Activated CD8-positive, alpha-beta T cell treated with anti-CD3 and anti-CD28 coated beads, Interleukin-2, amount 10 ng/mL, durations not matched to agents 7 days and 5 days (primary cell): ENCODE data around the gene PDE4C. TPM values are rescaled to one million over a fixed set of nuclear protein-coding genes. Genes with fewer than 3 reads are reported as not detected.
A peak's percentile ranks its signal among the peaks of the same experiment; 100 is the strongest.

ENCODE experiments used
- ATAC-seq: fragments of 150-1000 bp; cut with Tn5 transposase; one replicate; pipeline ENCODE4 v1.10.0; 2021; ENCODE audit warnings: moderate library complexity
- CTCF ChIA-PET: fragments of 350-600 bp; sonication (Branson Sonifier 250); formaldehyde crosslinking; loops from one replicate; lab custom pipeline; 2021; ENCODE audit warnings: antibody characterized with exemption; lab: Charles Lee
- POLR2A ChIA-PET: fragments of 350-600 bp; sonication (Branson Sonifier 250); formaldehyde crosslinking; loops from one replicate; lab custom pipeline; 2021; ENCODE audit warnings: antibody characterized with exemption; lab: Charles Lee
- DNase-seq: peaks from one replicate; pipeline ENCODE4 v3.0.0-alpha.2; 2020
- H3K27ac Mint-ChIP-seq: one replicate; pipeline ENCODE4 v1.8.0; 2021; ENCODE audit warnings: mild to moderate bottlenecking, mixed read lengths
- H3K27me3 Mint-ChIP-seq: one replicate; pipeline ENCODE4 v1.8.0; 2021; ENCODE audit warnings: low read depth, mixed read lengths
- H3K36me3 Mint-ChIP-seq: one replicate; pipeline ENCODE4 v1.8.0; 2021; ENCODE audit warnings: low read depth, mixed read lengths
- H3K4me1 Mint-ChIP-seq: one replicate; pipeline ENCODE4 v1.8.0; 2021; ENCODE audit warnings: low read depth, mixed read lengths
- H3K4me3 Mint-ChIP-seq: one replicate; pipeline ENCODE4 v1.8.0; 2021; ENCODE audit warnings: mild to moderate bottlenecking, mixed read lengths
- H3K9me3 Mint-ChIP-seq: one replicate; pipeline ENCODE4 v1.8.0; 2022; ENCODE audit warnings: mixed read lengths; ENCODE audit not compliant: insufficient read depth
- total RNA-seq, 2 experiments: library from RNA; stranded (reverse); gene quantifications; one replicate each; pipeline ENCODE4 v1.2.3, GENCODE V29; 2021

PDE4C gene
- total RNA-seq, 2 experiments from 2014 or later = 0.08 TPM; not detected in 1

DNA sequence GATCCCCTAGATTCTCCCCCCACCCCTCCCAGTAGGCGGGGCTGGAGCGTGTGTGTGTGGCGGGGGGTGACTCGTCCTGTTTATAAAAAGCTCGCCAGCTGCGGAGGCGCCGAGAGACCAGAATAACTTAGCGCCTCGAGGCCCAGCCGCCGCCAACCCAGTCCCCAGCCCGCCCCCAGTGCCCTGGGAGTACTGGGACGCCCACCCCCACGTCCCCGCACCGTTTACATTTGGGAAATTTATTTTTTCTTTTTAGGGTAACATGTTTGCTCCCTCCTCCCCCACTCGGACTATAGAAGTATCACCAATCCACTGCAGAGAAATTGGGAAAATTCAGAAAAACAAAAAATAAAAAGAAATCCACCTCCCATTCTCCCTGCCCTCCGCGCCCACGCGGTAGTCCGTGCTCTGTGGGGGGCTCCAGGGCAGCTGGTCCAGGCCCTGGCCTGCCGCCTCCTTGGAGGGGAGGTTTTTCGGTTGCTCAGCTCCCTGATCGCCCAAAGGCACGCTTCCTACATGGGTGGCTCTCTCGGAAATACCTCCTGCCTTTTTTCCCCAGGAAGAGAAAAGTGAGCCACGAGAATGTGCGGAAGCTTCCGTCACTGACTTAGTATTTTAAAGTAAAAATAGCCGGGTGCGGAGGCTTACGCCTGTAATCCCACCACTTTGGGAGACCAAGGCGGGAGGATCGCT, 20.9 kb downstream of the PDE4C start:
- Mint-ChIP-seq H3K4me1 (peaks cover 28% of the 10 kb centered on the region), H3K36me3 (peaks cover 11% of the 10 kb centered on the region), H3K27me3 (peaks cover 3% of the 10 kb centered on the region), H3K4me3 (peak overlapping the region; percentile 78), H3K27ac (peak overlapping the region; percentile 60), H3K9me3 (no peaks in the 10 kb centered on the region)
- ATAC-seq = no peak
- peak; percentile 70 for DNase-seq
- POLR2A ChIA-PET = interaction anchor here (1.0 to 1.4 kb wide), 6 partner anchors 13 to 124 kb away, joined by 3 to 7 read pairs (median 6); partner anchors contain the start of genes JUND and MPV17L2
- CTCF ChIA-PET = interaction anchor here (1.3 to 9.2 kb wide), 8 partner anchors 13 to 206 kb away, joined by 3 to 135 read pairs (median 7); partner anchors contain the start of gene MPV17L2

DNA sequence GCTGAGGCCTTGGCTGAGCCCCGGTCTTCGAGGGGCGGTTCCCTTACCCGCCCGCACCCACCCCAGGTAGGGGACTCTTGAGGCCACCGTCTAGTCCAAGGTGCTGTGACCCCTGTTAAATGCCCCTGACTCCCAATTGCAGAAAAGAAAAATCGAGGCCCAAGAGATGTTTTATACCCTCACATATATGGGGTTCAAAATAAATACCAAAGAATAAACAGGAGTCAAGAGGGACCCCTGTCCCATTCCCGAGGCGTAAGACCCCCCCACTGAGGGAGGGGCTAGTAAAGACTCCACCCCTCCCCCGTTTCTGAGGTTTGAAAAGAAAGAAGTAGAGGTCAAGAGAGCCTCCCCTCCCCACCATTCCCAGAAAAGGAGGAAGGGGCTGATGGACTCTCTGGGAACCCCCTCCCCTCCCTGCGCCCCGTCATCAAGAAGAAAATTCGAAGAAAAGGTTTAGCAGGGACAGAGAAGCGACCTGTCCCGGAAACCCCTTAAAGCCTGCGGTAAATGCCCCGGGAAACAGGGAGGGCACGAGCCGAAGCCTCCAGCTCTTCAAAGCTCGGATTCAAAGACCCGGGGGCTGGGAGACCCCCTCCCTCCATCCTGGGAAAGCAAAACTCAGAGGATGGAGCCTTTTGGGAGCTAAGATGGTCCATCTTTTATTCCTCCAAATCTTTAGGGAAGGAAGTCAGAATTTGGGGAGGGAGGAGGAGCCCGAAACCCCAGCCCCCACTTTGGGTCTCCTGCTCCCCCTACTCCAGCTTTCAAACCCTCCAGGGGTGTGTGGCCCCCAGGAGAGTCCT, 21.6 kb downstream of the PDE4C start:
- H3K27me3 Mint-ChIP-seq = peaks cover 3% of the 10 kb centered on the region
- peak overlapping the region; percentile 77 for H3K27ac Mint-ChIP-seq
- peaks cover 17% of the 10 kb centered on the region for H3K36me3 Mint-ChIP-seq
- no peaks in the 10 kb centered on the region for H3K9me3 Mint-ChIP-seq
- peaks cover 28% of the 10 kb centered on the region for H3K4me1 Mint-ChIP-seq
- ATAC-seq = peak; percentile 6
- POLR2A ChIA-PET = interaction anchor here (1.0 to 1.4 kb wide), 5 partner anchors 12 to 118 kb away, joined by 3 to 7 read pairs (median 6); partner anchors contain the start of genes JUND, LSM4 and MPV17L2
- CTCF ChIA-PET = interaction anchor here (1.0 to 9.2 kb wide), 13 partner anchors 12 to 345 kb away, joined by 3 to 135 read pairs (median 7); partner anchors contain the start of genes JUND, MPV17L2, PIK3R2 and RPL18A
- no peak for DNase-seq
- peak overlapping the region; percentile 78 for H3K4me3 Mint-ChIP-seq

DNA sequence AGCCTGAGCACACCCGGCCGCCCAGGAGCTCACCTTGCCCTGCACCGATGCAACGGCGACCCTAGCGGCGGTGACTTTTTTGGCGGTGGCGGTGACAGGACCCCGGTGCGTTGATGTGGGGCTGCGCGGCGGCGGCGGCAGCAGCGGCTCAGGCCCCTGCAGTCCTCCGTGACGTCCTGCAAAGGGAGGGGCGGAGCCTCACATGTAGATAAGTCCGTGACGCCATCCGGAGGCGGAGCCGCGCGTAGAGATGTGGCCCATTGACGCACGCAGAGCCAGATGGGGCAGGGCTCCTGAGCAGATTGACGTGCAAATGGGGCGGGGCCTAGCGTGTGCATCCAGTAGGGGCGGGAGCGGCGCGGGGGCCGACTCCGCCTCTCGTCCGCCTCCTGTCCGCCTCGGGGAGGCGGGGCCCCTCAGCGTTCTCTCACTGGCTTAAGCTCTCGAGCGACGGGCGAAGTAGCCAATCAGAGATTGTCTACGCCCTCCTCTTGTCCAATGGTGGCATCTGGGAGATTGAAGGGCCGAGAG, 22.3 kb downstream of the PDE4C start, which contains the start of gene RAB3A:
Gene RAB3A (minus strand): TSS at position 180 of the 531 bp plus-strand sequence. CDS start 1,302 bp downstream, outside the sequence.
- peak within 1 kb of the TSS; percentile 95 for H3K4me3 Mint-ChIP-seq
- ATAC-seq (peak; percentile 95), DNase-seq (peak; percentile 100)
- CTCF ChIA-PET = interaction anchor here (1.0 to 9.2 kb wide), 11 partner anchors 11 to 345 kb away, joined by 3 to 135 read pairs (median 5); partner anchors contain the start of genes JUND, MPV17L2, PIK3R2 and RPL18A
- H3K36me3 Mint-ChIP-seq = peaks cover 18% of the 10 kb centered on the region
- H3K27me3 Mint-ChIP-seq = peaks cover 3% of the 10 kb centered on the region
- POLR2A ChIA-PET = interaction anchor here (0.6 to 1.4 kb wide), 5 partner anchors 12 to 119 kb away, joined by 3 to 8 read pairs (median 3); partner anchors contain the start of genes JUND and LSM4
- H3K9me3 Mint-ChIP-seq = no peaks in the 10 kb centered on the region
- H3K27ac Mint-ChIP-seq = peak within 1 kb of the TSS; percentile 91
- H3K4me1 Mint-ChIP-seq = peaks cover 28% of the 10 kb centered on the region

DNA sequence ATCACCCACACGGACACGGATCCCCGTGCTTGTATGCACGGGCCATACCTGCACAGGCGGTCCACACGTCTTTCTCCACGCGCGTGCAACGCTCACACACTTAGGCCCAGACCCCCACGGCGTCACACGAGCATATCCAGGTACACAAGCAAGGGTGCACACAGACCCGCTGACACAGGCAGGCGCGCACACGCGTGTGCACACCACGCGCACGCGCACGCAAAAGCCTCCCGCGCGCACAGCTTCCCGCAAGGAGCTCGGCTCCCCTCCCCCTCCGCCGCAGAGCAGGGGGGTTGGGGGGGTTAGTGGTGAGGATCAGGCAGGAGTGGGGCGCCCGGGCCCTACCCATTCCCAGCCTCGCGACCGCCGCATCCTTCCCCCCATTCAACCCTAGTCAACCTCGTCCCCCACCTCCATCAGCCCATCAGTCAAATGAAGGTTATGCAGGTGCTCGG, 22.8 kb downstream of the PDE4C start:
- H3K9me3 Mint-ChIP-seq = no peaks in the 10 kb centered on the region
- ATAC-seq (no peak), DNase-seq (peak; percentile 59)
- H3K27ac Mint-ChIP-seq = peak overlapping the region; percentile 91
- H3K36me3 Mint-ChIP-seq = peaks cover 18% of the 10 kb centered on the region
- H3K4me3 Mint-ChIP-seq = peak overlapping the region; percentile 95
- ChIA-PET POLR2A (interaction anchor here (0.6 to 1.4 kb wide), 5 partner anchors 11 to 119 kb away, joined by 3 to 8 read pairs (median 3); partner anchors contain the start of genes JUND and LSM4), CTCF (interaction anchor here (0.6 to 9.2 kb wide), 10 partner anchors 11 to 344 kb away, joined by 3 to 135 read pairs (median 6); partner anchors contain the start of genes JUND, MPV17L2, PIK3R2 and RPL18A)
- peaks cover 28% of the 10 kb centered on the region for H3K4me1 Mint-ChIP-seq
- H3K27me3 Mint-ChIP-seq = peaks cover 3% of the 10 kb centered on the region

DNA sequence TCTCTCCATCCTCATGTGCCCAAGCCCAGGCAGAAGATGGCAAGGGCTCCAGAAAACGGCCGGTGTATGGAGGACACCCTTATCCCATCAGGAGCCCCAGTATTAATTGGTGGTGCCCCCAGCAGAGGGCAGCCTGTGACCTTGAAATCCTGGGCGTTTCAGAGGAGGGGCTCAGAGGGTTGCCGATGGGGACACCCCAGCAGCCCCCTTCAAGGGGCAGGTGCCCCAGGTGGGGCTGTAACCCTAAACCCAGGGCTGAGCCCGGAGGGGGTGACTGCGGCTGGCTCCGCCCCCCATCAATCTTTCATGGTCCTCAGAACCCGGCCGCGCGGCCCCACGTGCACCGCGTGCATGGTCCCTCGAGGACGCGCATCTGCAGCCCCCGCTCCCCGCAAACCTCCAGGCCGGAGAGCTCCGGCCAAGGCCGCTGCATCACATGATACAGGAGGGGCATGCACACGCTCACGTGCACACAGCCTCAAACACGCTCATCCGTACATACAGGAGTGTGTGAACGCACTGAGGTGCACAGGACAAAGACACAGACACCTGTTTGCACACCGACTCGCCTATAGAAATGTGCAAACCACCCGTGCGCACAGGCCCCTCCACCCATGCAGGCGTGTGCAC, 23.3 kb downstream of the PDE4C start:
- Mint-ChIP-seq H3K27ac (peak overlapping the region; percentile 91), H3K4me3 (peak overlapping the region; percentile 95), H3K36me3 (peaks cover 18% of the 10 kb centered on the region), H3K27me3 (peaks cover 3% of the 10 kb centered on the region), H3K4me1 (peaks cover 28% of the 10 kb centered on the region), H3K9me3 (no peaks in the 10 kb centered on the region)
- CTCF ChIA-PET = interaction anchor here (0.6 to 9.2 kb wide), 6 partner anchors 10 to 208 kb away, joined by 3 to 135 read pairs (median 4); partner anchors contain the start of gene MPV17L2
- ATAC-seq = no peak
- DNase-seq = peak; percentile 39
- POLR2A ChIA-PET = interaction anchor here (1.2 kb wide), 1 partner anchor 11 kb away, joined by 3 read pairs; no protein-coding TSS in a partner anchor

DNA sequence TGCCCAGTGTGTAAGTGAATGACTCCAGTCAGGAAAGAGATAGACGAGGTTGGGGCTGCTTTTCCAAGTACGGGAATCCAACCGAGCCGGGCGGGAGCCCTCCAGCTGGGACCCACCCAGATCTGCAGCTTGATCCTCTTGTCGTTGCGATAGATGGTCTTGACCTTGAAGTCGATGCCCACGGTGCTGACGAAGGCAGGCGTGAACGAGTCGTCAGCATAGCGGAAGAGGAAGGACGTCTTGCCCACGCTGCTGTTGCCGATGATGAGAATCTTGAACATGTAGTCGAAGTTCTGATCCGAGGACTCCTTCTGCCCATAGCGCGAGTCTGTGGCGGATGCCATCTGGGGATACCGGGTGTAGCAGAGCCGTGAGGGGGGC, 23.9 kb downstream of the PDE4C start:
- ChIA-PET POLR2A (no interaction called here), CTCF (interaction anchor here (1.1 to 9.2 kb wide), 4 partner anchors 10 to 208 kb away, joined by 3 to 135 read pairs (median 26); partner anchors contain the start of gene MPV17L2)
- no peak for DNase-seq
- Mint-ChIP-seq H3K4me3 (peak overlapping the region; percentile 95), H3K27ac (no peak overlapping the region), H3K9me3 (no peaks in the 10 kb centered on the region), H3K27me3 (peaks cover 3% of the 10 kb centered on the region), H3K36me3 (peaks cover 18% of the 10 kb centered on the region), H3K4me1 (peaks cover 28% of the 10 kb centered on the region)
- no peak for ATAC-seq

GRCh38 chr19:18198374-18198773, 27.9 kb downstream of the PDE4C start:
- peaks cover 22% of the 10 kb centered on the region for H3K36me3 Mint-ChIP-seq
- ChIA-PET CTCF (interaction anchor here (1.0 to 1.4 kb wide), 3 partner anchors 53 to 81 kb away, joined by 3 to 4 read pairs (median 3); no protein-coding TSS in a partner anchor), POLR2A (no interaction called here)
- DNase-seq (no peak), ATAC-seq (no peak)
- H3K4me1 Mint-ChIP-seq = peaks cover 31% of the 10 kb centered on the region
- H3K27ac Mint-ChIP-seq = no peak overlapping the region
- H3K4me3 Mint-ChIP-seq = no peak overlapping the region
- no peaks in the 10 kb centered on the region for H3K9me3 Mint-ChIP-seq
- no peaks in the 10 kb centered on the region for H3K27me3 Mint-ChIP-seq

DNA sequence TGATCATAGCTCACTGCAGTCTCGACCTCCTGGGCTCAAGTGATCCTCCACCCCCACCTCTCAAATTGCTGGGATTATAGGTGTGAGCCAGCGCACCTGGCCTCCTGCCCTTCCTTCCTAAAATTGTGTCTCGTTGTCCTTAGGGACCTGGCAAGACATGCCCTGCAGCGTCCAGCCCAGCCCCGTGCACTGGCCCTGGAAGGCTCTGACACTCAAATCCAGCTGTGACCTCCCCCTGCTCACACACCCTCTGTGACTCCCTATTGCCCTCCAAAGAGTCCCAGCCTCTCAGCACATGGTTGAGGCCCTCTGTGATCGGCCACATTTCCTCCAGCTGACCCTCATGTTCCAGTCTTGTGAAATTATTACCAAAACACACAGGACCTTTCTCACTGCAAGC, 28.3 kb downstream of the PDE4C start:
- Mint-ChIP-seq H3K9me3 (no peaks in the 10 kb centered on the region), H3K27ac (no peak overlapping the region), H3K4me1 (peaks cover 30% of the 10 kb centered on the region), H3K36me3 (peaks cover 19% of the 10 kb centered on the region), H3K4me3 (no peak overlapping the region), H3K27me3 (no peaks in the 10 kb centered on the region)
- DNase-seq = no peak
- CTCF ChIA-PET = interaction anchor here (1.0 kb wide), 2 partner anchors 54 kb away, joined by 3 read pairs; no protein-coding TSS in a partner anchor
- no peak for ATAC-seq
- POLR2A ChIA-PET = no interaction called here

DNA sequence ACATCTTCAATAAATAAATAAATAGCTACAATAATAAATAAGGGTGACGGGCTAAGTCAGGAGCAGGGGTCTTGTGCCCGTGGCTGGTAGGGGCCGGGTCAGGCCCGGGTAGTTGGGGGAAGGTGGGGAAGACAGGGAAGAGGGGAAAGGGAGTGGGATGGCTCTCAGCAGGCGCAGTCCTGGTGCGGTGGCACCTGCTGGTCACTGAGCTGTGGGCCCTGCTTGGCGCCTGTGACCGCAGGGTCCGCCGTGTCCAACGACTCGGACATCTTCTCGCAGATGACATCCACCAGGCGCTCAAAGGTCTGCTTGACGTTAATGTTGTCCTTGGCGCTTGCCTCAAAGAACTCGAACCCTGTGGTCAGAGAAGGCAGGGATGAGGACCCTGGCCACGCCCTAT, 28.9 kb downstream of the PDE4C start:
- CTCF ChIA-PET = no interaction called here
- H3K4me3 Mint-ChIP-seq = no peak overlapping the region
- no peaks in the 10 kb centered on the region for H3K27me3 Mint-ChIP-seq
- POLR2A ChIA-PET = no interaction called here
- no peak overlapping the region for H3K27ac Mint-ChIP-seq
- no peaks in the 10 kb centered on the region for H3K9me3 Mint-ChIP-seq
- DNase-seq (no peak), ATAC-seq (no peak)
- H3K36me3 Mint-ChIP-seq = peaks cover 20% of the 10 kb centered on the region
- peaks cover 25% of the 10 kb centered on the region for H3K4me1 Mint-ChIP-seq

DNA sequence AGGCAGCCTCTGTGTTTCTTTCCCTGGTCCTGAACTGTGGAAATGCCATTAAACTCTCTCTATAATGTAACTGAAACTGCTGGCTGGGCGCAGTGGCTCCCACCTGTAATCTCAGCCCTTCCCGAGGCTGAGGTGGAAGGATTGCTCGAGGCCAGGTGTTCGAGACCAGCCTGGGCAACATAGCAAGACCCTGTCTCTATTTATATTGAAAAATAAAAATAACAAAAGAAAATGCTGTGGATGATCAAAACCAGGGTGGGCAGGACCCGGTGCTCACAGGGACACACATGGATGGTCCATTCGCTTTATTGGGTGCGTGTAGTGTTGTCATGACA, 29.8 kb downstream of the PDE4C start:
- ChIA-PET CTCF (no interaction called here), POLR2A (no interaction called here)
- DNase-seq (no peak), ATAC-seq (no peak)
- H3K27ac Mint-ChIP-seq = no peak overlapping the region
- H3K36me3 Mint-ChIP-seq = peaks cover 15% of the 10 kb centered on the region
- H3K4me1 Mint-ChIP-seq = peaks cover 27% of the 10 kb centered on the region
- H3K9me3 Mint-ChIP-seq = no peaks in the 10 kb centered on the region
- H3K4me3 Mint-ChIP-seq = no peak overlapping the region
- no peaks in the 10 kb centered on the region for H3K27me3 Mint-ChIP-seq
